Activated CD8-positive, alpha-beta memory T cell treated with anti-CD3 and anti-CD28 coated beads, Interleukin-2, amount 10 ng/mL, durations not matched to agents 7 days and 5 days (primary cell): ENCODE results near the gene KLHL17. TPM values are rescaled to one million over a fixed set of nuclear protein-coding genes. Genes with fewer than 3 reads are reported as not detected.

ENCODE experiments used
- ATAC-seq: fragments of 150-1000 bp; cut with Tn5 transposase; one replicate; pipeline ENCODE4 v1.10.0; 2021; ENCODE audit warnings: moderate library complexity
- CTCF ChIA-PET: fragments of 350-600 bp; sonication (Branson Sonifier 250); formaldehyde crosslinking; loops from one replicate; lab custom pipeline; 2021; ENCODE audit warnings: antibody characterized with exemption; lab: Charles Lee
- DNase-seq: peaks from one replicate; pipeline ENCODE4 v3.0.0-alpha.2; 2020
- H3K27ac Mint-ChIP-seq: one replicate; pipeline ENCODE4 v1.8.0; 2021; ENCODE audit warnings: mild to moderate bottlenecking, mixed read lengths
- H3K27me3 Mint-ChIP-seq: one replicate; pipeline ENCODE4 v1.8.0; 2021; ENCODE audit warnings: mixed read lengths
- H3K36me3 Mint-ChIP-seq: one replicate; pipeline ENCODE4 v1.8.0; 2021; ENCODE audit warnings: mild to moderate bottlenecking, mixed read lengths
- H3K4me1 Mint-ChIP-seq: one replicate; pipeline ENCODE4 v1.8.0; 2021; ENCODE audit warnings: mixed read lengths
- H3K4me3 Mint-ChIP-seq: one replicate; pipeline ENCODE4 v1.8.0; 2021; ENCODE audit warnings: mild to moderate bottlenecking, moderate library complexity, mixed read lengths
- H3K9me3 Mint-ChIP-seq: one replicate; pipeline ENCODE4 v1.8.0; 2022; ENCODE audit warnings: low read depth, mixed read lengths
- total RNA-seq, 2 experiments: library from RNA; stranded (reverse); gene quantifications; one replicate each; pipeline ENCODE4 v1.2.3, GENCODE V29; 2021

KLHL17 gene
- total RNA-seq, 2 experiments from 2014 or later = 30.7 to 32.4 TPM

GRCh38 chr1:966704-967300, 6.4 kb downstream of the KLHL17 start:
- peak; percentile 92 for DNase-seq
- H3K4me1 Mint-ChIP-seq = peaks cover 14% of the 10 kb centered on the region
- no peaks in the 10 kb centered on the region for H3K9me3 Mint-ChIP-seq
- peak overlapping the region; percentile 79 for H3K4me3 Mint-ChIP-seq
- peaks cover 1% of the 10 kb centered on the region for H3K36me3 Mint-ChIP-seq
- CTCF ChIA-PET = interaction anchor here (0.6 to 1.3 kb wide), 9 partner anchors 9 to 408 kb away, joined by 3 to 17 read pairs (median 3); partner anchors contain the start of gene AURKAIP1
- peak; percentile 91 for ATAC-seq
- peaks cover 6% of the 10 kb centered on the region for H3K27me3 Mint-ChIP-seq
- peak overlapping the region; percentile 85 for H3K27ac Mint-ChIP-seq

GRCh38 chr1:967466-968343, 7.3 kb downstream of the KLHL17 start:
- ATAC-seq (no peak), DNase-seq (no peak)
- H3K9me3 Mint-ChIP-seq = no peaks in the 10 kb centered on the region
- peaks cover 14% of the 10 kb centered on the region for H3K4me1 Mint-ChIP-seq
- H3K27me3 Mint-ChIP-seq = peaks cover 6% of the 10 kb centered on the region
- H3K4me3 Mint-ChIP-seq = no peak overlapping the region
- H3K36me3 Mint-ChIP-seq = peaks cover 1% of the 10 kb centered on the region
- CTCF ChIA-PET = interaction anchor here (0.8 to 1.3 kb wide), 3 partner anchors 14 to 96 kb away, joined by 3 to 17 read pairs (median 3); partner anchors contain the start of gene PERM1
- no peak overlapping the region for H3K27ac Mint-ChIP-seq

DNA sequence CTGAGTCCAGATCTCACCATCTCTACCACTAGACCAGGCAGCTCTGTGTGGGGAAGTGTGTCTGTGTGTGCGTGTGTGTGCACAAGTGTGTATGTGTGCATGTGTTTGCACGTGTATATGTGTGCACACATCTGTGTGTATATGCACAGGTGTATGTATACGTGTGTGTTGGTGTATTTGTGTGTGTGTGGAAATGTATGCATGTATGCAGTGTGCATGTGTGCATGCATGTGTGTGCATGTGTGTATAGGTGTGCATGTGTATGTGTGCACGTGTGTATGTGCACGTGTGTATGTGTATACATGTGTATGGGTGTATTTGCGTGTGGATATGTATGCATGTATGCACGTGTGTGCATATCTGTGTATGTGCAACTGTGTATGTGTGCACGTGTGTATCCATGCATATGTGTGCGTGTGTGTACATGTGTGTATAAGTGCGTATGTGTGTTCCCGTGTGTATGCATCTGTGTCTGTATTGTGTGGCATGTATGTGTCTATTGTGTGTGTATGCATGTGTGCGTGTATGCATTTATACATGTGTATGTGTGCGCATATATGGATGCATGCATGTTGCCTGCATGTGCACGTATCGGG, 9.0 kb downstream of the KLHL17 start:
- Mint-ChIP-seq H3K4me1 (peaks cover 14% of the 10 kb centered on the region), H3K4me3 (no peak overlapping the region), H3K36me3 (peaks cover 1% of the 10 kb centered on the region), H3K27ac (no peak overlapping the region), H3K9me3 (no peaks in the 10 kb centered on the region), H3K27me3 (peaks cover 6% of the 10 kb centered on the region)
- CTCF ChIA-PET = interaction anchor here (0.7 kb wide), 1 partner anchor 65 kb away, joined by 3 read pairs; no protein-coding TSS in a partner anchor
- DNase-seq (no peak), ATAC-seq (no peak)

DNA sequence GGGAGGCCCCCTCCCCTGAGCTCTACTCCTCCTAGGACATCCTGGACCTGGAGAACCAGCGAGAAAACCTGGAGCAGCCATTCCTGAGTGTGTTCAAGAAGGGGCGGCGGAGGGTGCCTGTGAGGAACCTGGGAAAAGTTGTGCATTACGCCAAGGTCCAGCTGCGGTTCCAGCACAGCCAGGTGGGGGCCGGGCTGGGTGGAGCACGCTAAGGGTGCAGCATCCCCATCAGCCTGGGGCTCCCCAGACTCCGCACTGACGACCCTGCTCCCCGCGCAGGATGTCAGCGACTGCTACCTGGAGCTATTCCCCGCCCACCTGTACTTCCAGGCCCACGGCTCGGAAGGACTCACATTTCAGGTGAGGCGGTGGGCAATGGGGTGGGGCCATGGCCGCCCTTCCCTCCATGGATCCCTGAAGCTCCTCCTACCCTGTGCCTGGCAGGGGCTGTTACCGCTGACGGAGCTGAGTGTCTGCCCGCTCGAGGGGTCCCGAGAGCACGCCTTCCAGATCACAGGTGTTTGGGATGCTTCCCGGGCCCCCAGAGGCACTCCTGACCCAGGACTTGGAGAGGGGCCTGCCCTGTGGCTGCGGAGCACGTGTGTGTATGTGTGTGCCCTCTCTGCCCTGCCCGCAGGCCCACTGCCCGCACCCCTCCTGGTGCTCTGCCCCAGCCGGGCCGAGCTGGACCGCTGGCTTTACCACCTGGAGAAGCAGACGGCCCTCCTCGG, 10.0 kb downstream of the KLHL17 start:
- Mint-ChIP-seq H3K9me3 (no peaks in the 10 kb centered on the region), H3K27ac (no peak overlapping the region), H3K27me3 (peaks cover 6% of the 10 kb centered on the region), H3K36me3 (no peaks in the 10 kb centered on the region), H3K4me3 (no peak overlapping the region), H3K4me1 (peaks cover 14% of the 10 kb centered on the region)
- no peak for ATAC-seq
- no peak for DNase-seq
- CTCF ChIA-PET = interaction anchor here (0.9 to 1.3 kb wide), 4 partner anchors 11 to 94 kb away, joined by 3 to 4 read pairs (median 3); no protein-coding TSS in a partner anchor

DNA sequence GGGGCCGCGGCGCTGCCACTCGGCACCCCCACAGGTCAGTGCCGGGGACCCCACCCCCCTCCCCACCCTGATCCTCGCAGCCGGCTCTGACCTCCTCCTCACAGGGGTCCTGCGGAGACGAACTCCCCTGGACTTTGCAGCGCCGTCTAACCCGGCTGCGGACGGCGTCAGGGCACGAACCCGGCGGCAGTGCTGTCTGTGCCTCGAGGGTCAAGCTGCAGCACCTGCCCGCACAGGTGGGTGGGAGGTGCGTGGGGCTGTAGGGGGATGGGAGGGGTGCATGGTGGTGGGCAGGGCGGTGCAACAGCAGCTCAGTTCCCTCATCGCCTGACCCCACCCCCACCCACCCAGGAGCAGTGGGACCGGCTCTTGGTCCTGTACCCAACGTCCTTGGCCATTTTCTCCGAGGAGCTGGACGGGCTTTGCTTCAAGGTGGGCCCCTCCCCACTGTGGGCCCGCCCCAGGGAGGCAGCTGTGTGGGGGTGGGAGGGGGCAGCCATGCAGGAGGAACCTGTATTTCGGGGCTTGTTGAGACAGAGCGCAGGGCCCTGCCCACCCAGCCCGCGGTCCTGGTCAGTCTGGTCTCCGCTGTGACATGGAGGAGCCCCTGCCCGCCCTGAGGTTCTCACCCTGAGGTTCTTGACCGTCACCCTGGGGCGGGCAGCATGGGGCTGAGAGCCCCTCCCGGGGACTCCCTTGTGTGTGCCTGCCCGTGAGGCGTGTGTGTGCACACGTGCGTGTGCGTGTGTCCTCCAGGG, 10.8 kb downstream of the KLHL17 start:
- ATAC-seq = no peak
- CTCF ChIA-PET = interaction anchor here (0.9 to 1.3 kb wide), 4 partner anchors 10 to 93 kb away, joined by 3 to 4 read pairs (median 3); no protein-coding TSS in a partner anchor

DNA sequence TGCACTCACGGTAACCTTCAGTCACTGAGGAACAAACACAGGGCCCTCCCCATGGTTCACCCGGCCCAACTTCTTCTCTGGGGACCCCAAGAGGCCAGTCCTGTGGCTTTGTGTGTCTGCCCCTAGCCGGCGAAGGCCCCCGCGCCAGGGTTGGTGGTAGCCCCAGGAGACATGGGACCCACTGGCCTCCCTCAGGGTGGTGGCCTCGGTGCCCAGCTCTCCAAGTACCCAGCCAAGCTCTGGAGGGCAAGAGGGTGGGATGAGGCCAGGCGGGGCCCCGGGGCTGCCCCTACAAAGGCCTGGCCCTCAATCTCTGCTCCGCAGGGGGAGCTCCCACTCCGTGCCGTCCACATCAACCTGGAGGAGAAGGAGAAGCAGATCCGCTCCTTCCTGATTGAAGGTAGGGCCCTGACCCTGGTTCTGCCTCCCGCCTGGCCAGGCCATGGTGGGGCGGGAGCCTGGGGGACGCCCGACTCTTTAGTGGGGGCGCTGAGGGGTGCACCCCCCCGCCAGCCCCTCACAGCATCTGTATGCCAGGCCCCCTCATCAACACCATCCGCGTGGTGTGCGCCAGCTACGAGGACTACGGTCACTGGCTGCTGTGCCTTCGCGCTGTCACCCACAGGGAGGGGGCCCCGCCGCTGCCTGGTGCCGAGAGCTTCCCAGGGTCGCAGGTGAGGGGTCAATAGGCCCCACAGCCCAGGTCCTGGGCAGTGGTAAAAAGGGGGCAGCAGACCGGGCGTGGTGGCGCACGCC, 11.5 kb downstream of the KLHL17 start:
- no peaks in the 10 kb centered on the region for H3K9me3 Mint-ChIP-seq
- ATAC-seq = no peak
- no peaks in the 10 kb centered on the region for H3K36me3 Mint-ChIP-seq
- H3K27ac Mint-ChIP-seq = no peak overlapping the region
- H3K4me3 Mint-ChIP-seq = no peak overlapping the region
- no peak for DNase-seq
- H3K4me1 Mint-ChIP-seq = peaks cover 7% of the 10 kb centered on the region
- peaks cover 10% of the 10 kb centered on the region for H3K27me3 Mint-ChIP-seq
- CTCF ChIA-PET = interaction anchor here (1.3 to 2.4 kb wide), 2 partner anchors 9 to 12 kb away, joined by 3 to 9 read pairs; no protein-coding TSS in a partner anchor

More for the DNA sequence above, 10.8 kb downstream of the KLHL17 start:
- Mint-ChIP-seq H3K9me3 (no peaks in the 10 kb centered on the region), H3K4me1 (peaks cover 9% of the 10 kb centered on the region), H3K27me3 (peaks cover 10% of the 10 kb centered on the region), H3K27ac (no peak overlapping the region), H3K36me3 (no peaks in the 10 kb centered on the region), H3K4me3 (no peak overlapping the region)
- DNase-seq = no peak

DNA sequence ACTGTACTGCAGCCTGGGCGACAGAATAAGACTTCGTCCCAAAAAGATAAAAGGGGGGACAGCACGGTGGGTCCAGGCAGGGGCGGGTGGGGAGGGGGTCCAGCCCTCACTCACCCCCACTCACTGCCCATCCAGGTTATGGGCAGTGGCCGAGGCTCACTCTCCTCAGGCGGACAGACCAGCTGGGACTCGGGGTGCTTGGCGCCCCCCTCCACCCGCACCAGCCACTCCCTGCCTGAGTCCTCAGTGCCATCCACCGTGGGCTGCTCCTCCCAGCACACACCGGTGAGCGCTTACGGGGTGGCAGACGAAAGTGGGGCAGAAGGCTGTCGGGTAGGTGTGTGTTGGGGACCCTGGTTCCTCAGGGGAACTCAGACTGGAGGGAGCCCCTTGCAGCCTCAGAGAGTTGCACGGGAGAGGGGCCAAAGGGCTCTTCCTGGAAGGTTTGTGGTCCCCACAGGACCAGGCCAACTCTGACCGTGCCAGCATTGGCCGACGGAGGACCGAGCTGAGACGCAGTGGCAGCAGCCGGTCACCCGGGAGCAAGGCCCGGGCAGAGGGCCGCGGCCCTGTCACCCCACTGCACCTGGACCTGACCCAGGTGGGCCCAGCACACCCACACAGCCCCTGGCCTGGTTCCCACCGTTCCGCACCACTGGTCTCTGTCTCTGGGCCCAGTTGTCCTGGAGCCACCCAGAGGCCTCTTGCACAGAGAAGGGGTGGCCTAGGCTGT, 12.5 kb downstream of the KLHL17 start:
- H3K36me3 Mint-ChIP-seq = no peaks in the 10 kb centered on the region
- H3K4me1 Mint-ChIP-seq = peaks cover 2% of the 10 kb centered on the region
- DNase-seq (no peak), ATAC-seq (no peak)
- CTCF ChIA-PET = interaction anchor here (2.4 kb wide), 1 partner anchor 11 kb away, joined by 9 read pairs; no protein-coding TSS in a partner anchor
- H3K27ac Mint-ChIP-seq = no peak overlapping the region
- H3K27me3 Mint-ChIP-seq = peaks cover 10% of the 10 kb centered on the region
- no peaks in the 10 kb centered on the region for H3K9me3 Mint-ChIP-seq
- H3K4me3 Mint-ChIP-seq = no peak overlapping the region

DNA sequence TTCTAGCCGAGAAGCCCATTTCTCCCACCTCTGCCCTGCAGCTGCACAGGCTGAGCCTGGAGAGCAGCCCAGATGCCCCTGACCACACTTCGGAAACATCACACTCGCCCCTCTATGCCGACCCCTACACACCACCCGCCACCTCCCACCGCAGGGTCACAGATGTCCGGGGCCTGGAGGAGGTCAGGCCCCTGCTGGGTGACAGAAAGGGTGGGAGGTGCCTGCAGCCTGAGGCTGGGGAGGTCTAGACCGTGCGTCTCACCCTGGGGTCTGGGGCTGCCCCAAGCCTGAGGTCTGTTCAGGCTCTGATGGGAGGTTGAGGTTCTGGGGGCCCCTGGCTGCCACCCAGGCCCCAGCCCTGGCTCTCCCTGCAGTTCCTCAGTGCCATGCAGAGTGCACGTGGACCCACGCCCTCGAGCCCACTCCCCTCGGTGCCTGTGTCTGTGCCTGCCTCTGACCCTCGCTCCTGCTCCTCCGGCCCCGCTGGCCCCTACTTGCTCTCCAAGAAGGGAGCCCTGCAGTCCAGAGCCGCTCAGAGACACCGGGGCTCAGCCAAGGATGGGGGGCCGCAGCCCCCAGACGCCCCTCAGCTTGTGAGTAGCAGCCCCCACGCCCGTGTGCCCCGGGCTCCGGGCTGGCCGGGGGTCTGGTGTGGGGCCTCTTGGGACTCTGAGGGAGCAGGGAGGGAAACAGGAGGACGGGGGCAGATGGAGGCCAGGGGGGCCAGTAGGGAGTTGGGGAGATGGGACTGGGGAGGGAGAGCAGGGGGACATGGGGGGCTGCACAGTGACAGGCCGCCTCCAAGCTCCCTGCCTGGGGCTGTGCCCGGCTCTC, 13.3 kb downstream of the KLHL17 start:
- peaks cover 6% of the 10 kb centered on the region for H3K4me1 Mint-ChIP-seq
- H3K27me3 Mint-ChIP-seq = peaks cover 8% of the 10 kb centered on the region
- H3K9me3 Mint-ChIP-seq = no peaks in the 10 kb centered on the region
- DNase-seq (no peak), ATAC-seq (no peak)
- no peak overlapping the region for H3K27ac Mint-ChIP-seq
- H3K36me3 Mint-ChIP-seq = no peaks in the 10 kb centered on the region
- CTCF ChIA-PET = interaction anchor here (2.4 kb wide), 1 partner anchor 10 kb away, joined by 9 read pairs; no protein-coding TSS in a partner anchor
- no peak overlapping the region for H3K4me3 Mint-ChIP-seq

DNA sequence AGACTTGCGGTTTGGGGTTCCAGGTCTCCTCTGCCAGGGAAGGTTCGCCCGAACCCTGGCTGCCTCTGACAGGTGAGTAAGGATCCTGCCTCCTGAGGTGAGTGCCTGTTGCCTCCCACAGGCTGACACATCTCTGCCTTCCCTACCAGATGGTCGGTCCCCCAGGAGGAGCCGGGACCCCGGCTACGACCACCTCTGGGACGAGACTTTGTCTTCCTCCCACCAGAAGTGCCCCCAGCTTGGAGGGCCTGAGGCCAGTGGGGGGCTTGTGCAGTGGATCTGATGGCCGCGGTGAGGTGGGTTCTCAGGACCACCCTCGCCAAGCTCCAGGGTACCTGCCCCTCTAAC, 13.9 kb downstream of the KLHL17 start:
- CTCF ChIA-PET = no interaction called here
- ATAC-seq (no peak), DNase-seq (no peak)
- Mint-ChIP-seq H3K9me3 (no peaks in the 10 kb centered on the region), H3K4me1 (peaks cover 6% of the 10 kb centered on the region), H3K36me3 (no peaks in the 10 kb centered on the region), H3K4me3 (no peak overlapping the region), H3K27ac (no peak overlapping the region), H3K27me3 (peaks cover 6% of the 10 kb centered on the region)

- H3K36me3 Mint-ChIP-seq = no peaks in the 10 kb centered on the region
- CTCF ChIA-PET = interaction anchor here (1.1 to 1.9 kb wide), 3 partner anchors 8 to 70 kb away, joined by 4 to 10 read pairs (median 5); partner anchors contain the start of gene PLEKHN1
- peaks cover 6% of the 10 kb centered on the region for H3K4me1 Mint-ChIP-seq
- DNase-seq (no peak), ATAC-seq (no peak)
- H3K4me3 Mint-ChIP-seq = no peak overlapping the region
- no peak overlapping the region for H3K27ac Mint-ChIP-seq
- peaks cover 4% of the 10 kb centered on the region for H3K27me3 Mint-ChIP-seq
- H3K9me3 Mint-ChIP-seq = no peaks in the 10 kb centered on the region
Measured at GRCh38 chr1:974687-975328, 14.4 kb downstream of the KLHL17 start.
